ENCODE data around the gene FLVCR1.

The FLVCR1 gene

GRCh38 chr1:212915245-212916091 is 57.4 kb downstream of the FLVCR1 start:
- no peak for DNase-seq (ENCODE audit: low read depth in 2 of 3, low spot score in 1 of 3)

- no peak for DNase-seq (ENCODE audit: low read depth in 2 of 3, low spot score in 1 of 3)
Measured at GRCh38 chr1:212916481-212917133, 58.5 kb downstream of the FLVCR1 start.

GRCh38 chr1:212917134-212917485 is 59.0 kb downstream of the FLVCR1 start:
- no peak for DNase-seq (ENCODE audit: low read depth in 2 of 3, low spot score in 1 of 3)

GRCh38 chr1:212917858-212918257 is 59.8 kb downstream of the FLVCR1 start:
- no peak for DNase-seq (ENCODE audit: low read depth in 2 of 3, low spot score in 1 of 3)

- DNase-seq (ENCODE audit: low read depth in 2 of 3, low spot score in 1 of 3): no peak
Measured at GRCh38 chr1:212918824-212919223, 60.7 kb downstream of the FLVCR1 start.

- no peak for DNase-seq (ENCODE audit: low read depth in 2 of 3, low spot score in 1 of 3)
Measured at GRCh38 chr1:212920246-212920645, 62.2 kb downstream of the FLVCR1 start.

GRCh38 chr1:212920896-212921295 is 62.8 kb downstream of the FLVCR1 start:
- no peak for DNase-seq (ENCODE audit: low read depth in 2 of 3, low spot score in 1 of 3)

GRCh38 chr1:212922016-212922415 is 63.9 kb downstream of the FLVCR1 start:
- DNase-seq (ENCODE audit: low read depth in 2 of 3, low spot score in 1 of 3): no peak

GRCh38 chr1:212926372-212926771 is 68.3 kb downstream of the FLVCR1 start:
- no peak for DNase-seq (ENCODE audit: low read depth in 2 of 3, low spot score in 1 of 3)

GRCh38 chr1:212928323-212929291 is 70.5 kb downstream of the FLVCR1 start:
- DNase-seq (ENCODE audit: low read depth in 2 of 3, low spot score in 1 of 3): no peak

GRCh38 chr1:212930986-212931678 is 73.1 kb downstream of the FLVCR1 start:
- no peak for DNase-seq (ENCODE audit: low read depth in 2 of 3, low spot score in 1 of 3)

GRCh38 chr1:212933815-212934471 is 75.9 kb downstream of the FLVCR1 start:
- no peak for DNase-seq (ENCODE audit: low read depth in 2 of 3, low spot score in 1 of 3)

- no peak for DNase-seq (ENCODE audit: low read depth in 2 of 3, low spot score in 1 of 3)
Measured at GRCh38 chr1:212935387-212935981, 77.4 kb downstream of the FLVCR1 start.

- DNase-seq (ENCODE audit: low read depth in 2 of 3, low spot score in 1 of 3): no peak
Measured at GRCh38 chr1:212937034-212937433, 79.0 kb downstream of the FLVCR1 start.

- DNase-seq (ENCODE audit: low read depth in 2 of 3, low spot score in 1 of 3): no peak
Measured at GRCh38 chr1:212938846-212939245, 80.8 kb downstream of the FLVCR1 start.

- DNase-seq (ENCODE audit: low read depth in 2 of 3, low spot score in 1 of 3): no peak
Measured at GRCh38 chr1:212941452-212941851, 83.4 kb downstream of the FLVCR1 start.

GRCh38 chr1:212942679-212943392 is 84.8 kb downstream of the FLVCR1 start:
- DNase-seq (ENCODE audit: low read depth in 2 of 3, low spot score in 1 of 3): no peak

- no peak for DNase-seq (ENCODE audit: low read depth in 2 of 3, low spot score in 1 of 3)
Measured at GRCh38 chr1:212943393-212943710, 85.3 kb downstream of the FLVCR1 start.

GRCh38 chr1:212944229-212944901 is 86.3 kb downstream of the FLVCR1 start:
- no peak for DNase-seq (ENCODE audit: low read depth in 2 of 3, low spot score in 1 of 3)

All from stimulated activated CD4-positive, alpha-beta T cell treated with anti-CD3 and anti-CD28 coated beads, Interleukin-12 subunit alpha, Interleukin-12 subunit beta, amount 100 ng/mL, for 48 hours (primary cell).